ENCODE data around the gene ITSN2. TPM values are rescaled to one million over a fixed set of nuclear protein-coding genes. Genes with fewer than 3 reads are reported as not detected.

ITSN2 gene
- polyA plus RNA-seq, 1 donor (not counting 4 experiments of a cell fraction or from before 2014, with no cell fraction given) = 19.7 TPM

- Histone ChIP-seq H3K4me3 (ENCODE audit: control insufficient read depth in 2 of 3, extremely low read depth in 1 of 3, insufficient read depth in 2 of 3, low read depth in 1 of 3, low read length in 3 of 3) (no peak overlapping the region), H3K9me1 (ENCODE audit: control insufficient read depth, extremely low read depth, insufficient read depth, low read length) (no peaks in the 10 kb centered on the region), H4K20me1 (ENCODE audit: control insufficient read depth, extremely low read depth, insufficient read depth, low read length) (no peaks in the 10 kb centered on the region), H3K4me2 (ENCODE audit: control insufficient read depth, extremely low read depth, insufficient read depth, low read depth, low read length) (no peak overlapping the region), H3K27me3 (ENCODE audit: control insufficient read depth, extremely low read depth, insufficient read depth, low read length) (no peaks in the 10 kb centered on the region), H3K27ac (ENCODE audit: control insufficient read depth, insufficient read depth, low read length) (no peak overlapping the region), H3K36me3 (ENCODE audit: control insufficient read depth in 2 of 2, extremely low read depth in 1 of 2, insufficient read depth in 2 of 2, low read length in 2 of 2) (no peaks in the 10 kb centered on the region), H3K79me2 (ENCODE audit: control insufficient read depth, insufficient read depth, low read length) (no peaks in the 10 kb centered on the region), H2AFZ (ENCODE audit: control insufficient read depth, low read length) (no peak overlapping the region), H3K9me3 (ENCODE audit: control insufficient read depth, low read depth, low read length) (no peaks in the 10 kb centered on the region), H3K9ac (ENCODE audit: control insufficient read depth, extremely low read depth, insufficient read depth, low read length) (no peak overlapping the region), H3K4me1 (ENCODE audit: control insufficient read depth, extremely low read depth, insufficient read depth, low read length) (no peaks in the 10 kb centered on the region)
- dilution Hi-C loops (cut with MboI; ENCODE audit: extremely low pct_ligation_motif_present, low sequenced_read_pairs) = no loop called here
- FAIRE-seq = no peak
- no peak for DNase-seq (ENCODE audit: low read depth, low spot score)
- TF ChIP-seq, protein P1, sequence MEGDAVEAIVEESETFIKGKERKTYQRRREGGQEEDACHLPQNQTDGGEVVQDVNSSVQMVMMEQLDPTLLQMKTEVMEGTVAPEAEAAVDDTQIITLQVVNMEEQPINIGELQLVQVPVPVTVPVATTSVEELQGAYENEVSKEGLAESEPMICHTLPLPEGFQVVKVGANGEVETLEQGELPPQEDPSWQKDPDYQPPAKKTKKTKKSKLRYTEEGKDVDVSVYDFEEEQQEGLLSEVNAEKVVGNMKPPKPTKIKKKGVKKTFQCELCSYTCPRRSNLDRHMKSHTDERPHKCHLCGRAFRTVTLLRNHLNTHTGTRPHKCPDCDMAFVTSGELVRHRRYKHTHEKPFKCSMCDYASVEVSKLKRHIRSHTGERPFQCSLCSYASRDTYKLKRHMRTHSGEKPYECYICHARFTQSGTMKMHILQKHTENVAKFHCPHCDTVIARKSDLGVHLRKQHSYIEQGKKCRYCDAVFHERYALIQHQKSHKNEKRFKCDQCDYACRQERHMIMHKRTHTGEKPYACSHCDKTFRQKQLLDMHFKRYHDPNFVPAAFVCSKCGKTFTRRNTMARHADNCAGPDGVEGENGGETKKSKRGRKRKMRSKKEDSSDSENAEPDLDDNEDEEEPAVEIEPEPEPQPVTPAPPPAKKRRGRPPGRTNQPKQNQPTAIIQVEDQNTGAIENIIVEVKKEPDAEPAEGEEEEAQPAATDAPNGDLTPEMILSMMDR (optimal IDR thresholded peaks at IDR 0.05 in 1 of 3, IDR thresholded peaks at IDR 0.05 in 1 of 3, conservative IDR thresholded peaks at IDR 0.05 in 1 of 3; ENCODE audit: extremely low read depth in 1 of 3, insufficient read depth in 2 of 3, low read length in 3 of 3) = no peak
- no peak for TF ChIP-seq EZH2 (IDR thresholded peaks at IDR 0.05; ENCODE audit: low read length)
Observed at GRCh38 chr2:24374301-24374700, 14.0 kb upstream of the ITSN2 start.

- no peaks in the 10 kb centered on the region for H3K4me1 ChIP-seq (ENCODE audit: control insufficient read depth, extremely low read depth, insufficient read depth, low read length)
- H3K36me3 ChIP-seq (ENCODE audit: control insufficient read depth in 2 of 2, extremely low read depth in 1 of 2, insufficient read depth in 2 of 2, low read length in 2 of 2) = no peaks in the 10 kb centered on the region
- no peaks in the 10 kb centered on the region for H4K20me1 ChIP-seq (ENCODE audit: control insufficient read depth, extremely low read depth, insufficient read depth, low read length)
- dilution Hi-C loops (cut with MboI; ENCODE audit: extremely low pct_ligation_motif_present, low sequenced_read_pairs) = no loop called here
- H3K4me3 ChIP-seq (ENCODE audit: control insufficient read depth in 2 of 3, extremely low read depth in 1 of 3, insufficient read depth in 2 of 3, low read depth in 1 of 3, low read length in 3 of 3) = no peak overlapping the region
- H3K27me3 ChIP-seq (ENCODE audit: control insufficient read depth, extremely low read depth, insufficient read depth, low read length) = no peaks in the 10 kb centered on the region
- H3K9me1 ChIP-seq (ENCODE audit: control insufficient read depth, extremely low read depth, insufficient read depth, low read length) = no peaks in the 10 kb centered on the region
- no peak for DNase-seq (ENCODE audit: low read depth, low spot score)
- no peak overlapping the region for H2AFZ ChIP-seq (ENCODE audit: control insufficient read depth, low read length)
- H3K9ac ChIP-seq (ENCODE audit: control insufficient read depth, extremely low read depth, insufficient read depth, low read length) = no peak overlapping the region
- no peak for FAIRE-seq
- no peak overlapping the region for H3K4me2 ChIP-seq (ENCODE audit: control insufficient read depth, extremely low read depth, insufficient read depth, low read depth, low read length)
- H3K9me3 ChIP-seq (ENCODE audit: control insufficient read depth, low read depth, low read length) = no peaks in the 10 kb centered on the region
- TF ChIP-seq, protein P1 (optimal IDR thresholded peaks at IDR 0.05 in 1 of 3, IDR thresholded peaks at IDR 0.05 in 1 of 3, conservative IDR thresholded peaks at IDR 0.05 in 1 of 3; ENCODE audit: extremely low read depth in 1 of 3, insufficient read depth in 2 of 3, low read length in 3 of 3) = no peak
- TF ChIP-seq EZH2 (IDR thresholded peaks at IDR 0.05; ENCODE audit: low read length) = no peak
- H3K79me2 ChIP-seq (ENCODE audit: control insufficient read depth, insufficient read depth, low read length) = no peaks in the 10 kb centered on the region
- H3K27ac ChIP-seq (ENCODE audit: control insufficient read depth, insufficient read depth, low read length) = no peak overlapping the region
Observed at GRCh38 chr2:24372033-24372432, 11.7 kb upstream of the ITSN2 start.

Data from keratinocyte (primary cell).